ENCODE results near the gene EPS8L1.
"Not testable (repeated sequence)": the region's sequence is repeated elsewhere in the genome, so short reads cannot be mapped to it uniquely, and the experiment has no call there.

Gene EPS8L1

GRCh38 chr19:55075371-55075998, at the start of gene EPS8L1:
Gene EPS8L1 (plus strand): TSS chr19:55075869. CDS start chr19:55076445, 576 bp downstream.
- Mint-ChIP-seq H3K27ac (no peak within 1 kb of the TSS), H3K27me3 (peaks cover 50% of the 10 kb centered on the region), H3K4me3 (no peak within 1 kb of the TSS), H3K36me3 (ENCODE audit: low read depth) (no peaks in the 10 kb centered on the region), H3K4me1 (ENCODE audit: low read depth) (peaks cover 13% of the 10 kb centered on the region), H3K9me3 (no peaks in the 10 kb centered on the region)

- H3K27me3 Mint-ChIP-seq; H3K4me1 Mint-ChIP-seq (ENCODE audit: low read depth); H3K27ac Mint-ChIP-seq: not testable (repeated sequence)
Observed at GRCh38 chr19:55027140-55027471, 48.6 kb upstream of the EPS8L1 start.

GRCh38 chr19:55027472-55028337, 48.0 kb upstream of the EPS8L1 start:
- peaks cover 4% of the 10 kb centered on the region for H3K4me1 Mint-ChIP-seq (ENCODE audit: low read depth)
- H3K9me3 Mint-ChIP-seq = peaks cover 12% of the 10 kb centered on the region
- H3K36me3 Mint-ChIP-seq (ENCODE audit: low read depth) = peaks cover 5% of the 10 kb centered on the region
- no peak overlapping the region for H3K27ac Mint-ChIP-seq
- no peak overlapping the region for H3K4me3 Mint-ChIP-seq
- H3K27me3 Mint-ChIP-seq = no peaks in the 10 kb centered on the region

More at GRCh38 chr19:55027140-55027471, 48.6 kb upstream of the EPS8L1 start:
- H3K36me3 Mint-ChIP-seq (ENCODE audit: low read depth); H3K4me3 Mint-ChIP-seq: not testable (repeated sequence)
- H3K9me3 Mint-ChIP-seq = peaks cover 12% of the 10 kb centered on the region

- no peaks in the 10 kb centered on the region for H3K27me3 Mint-ChIP-seq
- no peak overlapping the region for H3K4me3 Mint-ChIP-seq
- peaks cover 5% of the 10 kb centered on the region for H3K36me3 Mint-ChIP-seq (ENCODE audit: low read depth)
- H3K9me3 Mint-ChIP-seq = peaks cover 9% of the 10 kb centered on the region
- no peak overlapping the region for H3K27ac Mint-ChIP-seq
- H3K4me1 Mint-ChIP-seq (ENCODE audit: low read depth) = peaks cover 4% of the 10 kb centered on the region
Observed at GRCh38 chr19:55028757-55029156, 46.9 kb upstream of the EPS8L1 start.

- H3K9me3 Mint-ChIP-seq = peaks cover 2% of the 10 kb centered on the region
- no peak overlapping the region for H3K27ac Mint-ChIP-seq
- H3K4me3 Mint-ChIP-seq = no peak overlapping the region
- no peaks in the 10 kb centered on the region for H3K27me3 Mint-ChIP-seq
- peaks cover 2% of the 10 kb centered on the region for H3K36me3 Mint-ChIP-seq (ENCODE audit: low read depth)
- H3K4me1 Mint-ChIP-seq (ENCODE audit: low read depth) = peaks cover 4% of the 10 kb centered on the region
Observed at GRCh38 chr19:55031178-55031577, 44.5 kb upstream of the EPS8L1 start.

GRCh38 chr19:55032170-55032800, 43.4 kb upstream of the EPS8L1 start:
- Mint-ChIP-seq H3K4me1 (ENCODE audit: low read depth) (peaks cover 4% of the 10 kb centered on the region), H3K27me3 (no peaks in the 10 kb centered on the region), H3K36me3 (ENCODE audit: low read depth) (no peaks in the 10 kb centered on the region), H3K4me3 (no peak overlapping the region), H3K27ac (no peak overlapping the region), H3K9me3 (no peaks in the 10 kb centered on the region)

GRCh38 chr19:55032976-55033643, 42.6 kb upstream of the EPS8L1 start:
- H3K27ac Mint-ChIP-seq; H3K36me3 Mint-ChIP-seq (ENCODE audit: low read depth); H3K4me3 Mint-ChIP-seq; H3K4me1 Mint-ChIP-seq (ENCODE audit: low read depth); H3K27me3 Mint-ChIP-seq; H3K9me3 Mint-ChIP-seq: not testable (repeated sequence)

- Mint-ChIP-seq H3K9me3 (no peaks in the 10 kb centered on the region), H3K4me1 (ENCODE audit: low read depth) (no peaks in the 10 kb centered on the region), H3K36me3 (ENCODE audit: low read depth) (no peaks in the 10 kb centered on the region), H3K4me3 (no peak overlapping the region), H3K27ac (no peak overlapping the region), H3K27me3 (no peaks in the 10 kb centered on the region)
Observed at GRCh38 chr19:55034751-55035150, 40.9 kb upstream of the EPS8L1 start.

- Mint-ChIP-seq H3K27ac (no peak overlapping the region), H3K4me1 (ENCODE audit: low read depth) (peaks cover under 1% of the 10 kb centered on the region), H3K36me3 (ENCODE audit: low read depth) (no peaks in the 10 kb centered on the region), H3K9me3 (no peaks in the 10 kb centered on the region), H3K27me3 (no peaks in the 10 kb centered on the region), H3K4me3 (no peak overlapping the region)
Observed at GRCh38 chr19:55036058-55036457, 39.6 kb upstream of the EPS8L1 start.

GRCh38 chr19:55037603-55038002, 38.1 kb upstream of the EPS8L1 start:
- H3K36me3 Mint-ChIP-seq (ENCODE audit: low read depth); H3K9me3 Mint-ChIP-seq; H3K27me3 Mint-ChIP-seq; H3K4me3 Mint-ChIP-seq; H3K27ac Mint-ChIP-seq: not testable (repeated sequence)
- peaks cover 15% of the 10 kb centered on the region for H3K4me1 Mint-ChIP-seq (ENCODE audit: low read depth)

GRCh38 chr19:55040654-55041053, 35.0 kb upstream of the EPS8L1 start:
- H3K27me3 Mint-ChIP-seq, H3K9me3 Mint-ChIP-seq, H3K27ac Mint-ChIP-seq, H3K4me3 Mint-ChIP-seq: not testable (repeated sequence)
- Mint-ChIP-seq H3K4me1 (ENCODE audit: low read depth) (peaks cover 20% of the 10 kb centered on the region), H3K36me3 (ENCODE audit: low read depth) (peaks cover 26% of the 10 kb centered on the region)

GRCh38 chr19:55041244-55041626, 34.4 kb upstream of the EPS8L1 start:
- no peaks in the 10 kb centered on the region for H3K9me3 Mint-ChIP-seq
- no peak overlapping the region for H3K4me3 Mint-ChIP-seq
- H3K4me1 Mint-ChIP-seq (ENCODE audit: low read depth) = peaks cover 20% of the 10 kb centered on the region
- no peaks in the 10 kb centered on the region for H3K27me3 Mint-ChIP-seq
- peaks cover 26% of the 10 kb centered on the region for H3K36me3 Mint-ChIP-seq (ENCODE audit: low read depth)
- peak overlapping the region; percentile 85 for H3K27ac Mint-ChIP-seq

- Mint-ChIP-seq H3K4me3 (peak overlapping the region; percentile 69), H3K27ac (peak overlapping the region; percentile 85), H3K36me3 (ENCODE audit: low read depth) (peaks cover 26% of the 10 kb centered on the region)
Observed at GRCh38 chr19:55041627-55042343, 33.9 kb upstream of the EPS8L1 start.

GRCh38 chr19:55042344-55042678, 33.4 kb upstream of the EPS8L1 start:
- no peaks in the 10 kb centered on the region for H3K27me3 Mint-ChIP-seq
- peak overlapping the region; percentile 85 for H3K27ac Mint-ChIP-seq
- H3K9me3 Mint-ChIP-seq = no peaks in the 10 kb centered on the region
- H3K4me1 Mint-ChIP-seq (ENCODE audit: low read depth) = peaks cover 20% of the 10 kb centered on the region
- H3K4me3 Mint-ChIP-seq = peak overlapping the region; percentile 69
- peaks cover 26% of the 10 kb centered on the region for H3K36me3 Mint-ChIP-seq (ENCODE audit: low read depth)

More at GRCh38 chr19:55041627-55042343, 33.9 kb upstream of the EPS8L1 start:
- H3K27me3 Mint-ChIP-seq = no peaks in the 10 kb centered on the region
- H3K4me1 Mint-ChIP-seq (ENCODE audit: low read depth) = peaks cover 20% of the 10 kb centered on the region
- no peaks in the 10 kb centered on the region for H3K9me3 Mint-ChIP-seq

Data from stimulated activated naive CD8-positive, alpha-beta T cell treated with anti-CD3 and anti-CD28 coated beads, Interleukin-15, Interleukin-2, amounts not matched to agents 100 ng/mL and 50 ng/mL, for 24 hours (primary cell).